Mesenchymal stem cell (in vitro differentiated cells and primary cell): Measurements from ENCODE around the gene RNF166.

Experiments
- DNase-seq: peaks from one replicate; pipeline ENCODE4 v3.0.0-alpha.2; 2013
- H2AFZ ChIP-seq: one replicate; pipeline ENCODE4 v1.6.1; 2013; ENCODE audit warnings: low read depth, mild to moderate bottlenecking, control low read depth, inconsistent platforms, low read length, moderate library complexity
- H2AK5ac ChIP-seq: 2 replicates; pipeline ENCODE4 v1.6.1; 2013; ENCODE audit warnings: low read length, moderate library complexity, mild to moderate bottlenecking, inconsistent platforms; ENCODE audit not compliant: severe bottlenecking
- H2BK120ac ChIP-seq: one replicate; pipeline ENCODE4 v1.6.1; 2013; ENCODE audit warnings: low read depth, mild to moderate bottlenecking, inconsistent platforms, low read length, moderate library complexity
- H2BK12ac ChIP-seq, 2 experiments: one replicate each; pipeline ENCODE4 v1.6.1; 2013; ENCODE audit warnings: inconsistent platforms in 2 of 2, low read length in 2 of 2, mild to moderate bottlenecking in 2 of 2, moderate library complexity in 2 of 2, control low read depth in 1 of 2
- H2BK15ac ChIP-seq: one replicate; pipeline ENCODE4 v1.6.1; 2013; ENCODE audit warnings: mild to moderate bottlenecking, low read depth, inconsistent platforms; ENCODE audit not compliant: poor library complexity, severe bottlenecking
- H2BK5ac ChIP-seq: 2 replicates; pipeline ENCODE4 v1.6.1; 2013; ENCODE audit warnings: low read depth, mild to moderate bottlenecking, low read length, control low read depth, inconsistent platforms; ENCODE audit not compliant: poor library complexity, severe bottlenecking
- H3K14ac ChIP-seq, 2 experiments: one replicate each; pipeline ENCODE4 v1.6.1; 2013; ENCODE audit warnings: inconsistent platforms in 2 of 2, low read length in 2 of 2, control low read depth in 1 of 2, mild to moderate bottlenecking in 1 of 2, moderate library complexity in 1 of 2
- H3K18ac ChIP-seq, 2 experiments: one replicate each; pipeline ENCODE4 v1.6.1; 2013; ENCODE audit warnings: inconsistent platforms in 2 of 2, low read length in 2 of 2, control low read depth in 1 of 2, low read depth in 1 of 2, mild to moderate bottlenecking in 1 of 2
- H3K23ac ChIP-seq, 2 experiments: one replicate each; pipeline ENCODE4 v1.6.1; 2013; ENCODE audit warnings: inconsistent platforms in 2 of 2, low read length in 2 of 2, mild to moderate bottlenecking in 2 of 2, moderate library complexity in 2 of 2, control low read depth in 1 of 2
- H3K27ac ChIP-seq: 2 replicates; pipeline ENCODE4 v1.5.1; 2013; ENCODE audit warnings: mild to moderate bottlenecking, moderate library complexity, low read length, control low read depth, inconsistent platforms; ENCODE audit not compliant: poor library complexity, severe bottlenecking
- H3K27me3 ChIP-seq, 2 experiments: 2 replicates each; pipeline versions ENCODE4 v1.6.1 to v1.7.0; 2013; ENCODE audit warnings: low read length in 2 of 2, mild to moderate bottlenecking in 2 of 2, moderate library complexity in 2 of 2, control low read depth in 1 of 2, inconsistent platforms in 1 of 2; ENCODE audit not compliant: control insufficient read depth in 1 of 2, insufficient read depth in 1 of 2
- H3K36me3 ChIP-seq, 2 experiments: 2 replicates each; pipeline versions ENCODE4 v1.6.1 to v1.7.0; 2013; ENCODE audit warnings: low read length in 2 of 2, control low read depth in 1 of 2, inconsistent platforms in 1 of 2, low read depth in 1 of 2, mild to moderate bottlenecking in 1 of 2; ENCODE audit not compliant: insufficient read depth in 2 of 2, control insufficient read depth in 1 of 2
- H3K4ac ChIP-seq, 2 experiments: one replicate each; pipeline ENCODE4 v1.6.1; 2013; ENCODE audit warnings: inconsistent platforms in 2 of 2, low read length in 2 of 2, mild to moderate bottlenecking in 2 of 2, moderate library complexity in 2 of 2, control low read depth in 1 of 2, low read depth in 1 of 2
- H3K4me1 ChIP-seq: 2 replicates; pipeline ENCODE4 v1.6.1; 2013; ENCODE audit warnings: low read depth, low read length, control low read depth; ENCODE audit not compliant: control insufficient read depth, insufficient read depth
- H3K4me2 ChIP-seq: 2 replicates; pipeline ENCODE4 v1.6.1; 2013; ENCODE audit warnings: low read length, mild to moderate bottlenecking, inconsistent platforms; ENCODE audit not compliant: poor library complexity, severe bottlenecking
- H3K4me3 ChIP-seq, 2 experiments: 2 replicates each; pipeline versions ENCODE4 v1.5.1 to v1.7.0; 2013; ENCODE audit warnings: low read length in 2 of 2, mild to moderate bottlenecking in 2 of 2, control low read depth in 1 of 2, low read depth in 1 of 2; ENCODE audit not compliant: insufficient read depth in 1 of 2
- H3K79me1 ChIP-seq: replicated peaks from 2 replicates; pipeline ENCODE4 v1.6.1; 2013; ENCODE audit warnings: mild to moderate bottlenecking, control low read depth, low read length, inconsistent platforms; ENCODE audit not compliant: poor library complexity, severe bottlenecking
- H3K9ac ChIP-seq: 2 replicates; pipeline ENCODE4 v1.7.0; 2013; ENCODE audit warnings: mild to moderate bottlenecking, low read length, moderate library complexity
- H3K9me3 ChIP-seq: 2 replicates; pipeline ENCODE4 v1.7.0; 2013; ENCODE audit warnings: mild to moderate bottlenecking, low read length; ENCODE audit not compliant: control insufficient read depth
- H4K8ac ChIP-seq: one replicate; pipeline ENCODE4 v1.6.1; 2013; ENCODE audit warnings: inconsistent platforms, mild to moderate bottlenecking, low read length, moderate library complexity
- H4K91ac ChIP-seq: one replicate; pipeline ENCODE4 v1.6.1; 2013; ENCODE audit warnings: mild to moderate bottlenecking, low read length, inconsistent platforms
- WGBS: methylation state at CpG from one replicate; pipeline ENCODE4 v1.1.7; 2013; ENCODE audit warnings: mixed read lengths; 5-methylcytosine and 5-hydroxymethylcytosine counted together

RNF166 gene

GRCh38 chr16:88653596-88654362 is 52.4 kb downstream of the RNF166 start:
- no peak overlapping the region for H2BK120ac ChIP-seq
- H3K9ac ChIP-seq: no peak overlapping the region
- no peak overlapping the region for H2BK5ac ChIP-seq
- no peaks in the 10 kb centered on the region for H3K27me3 ChIP-seq
- no peak overlapping the region for H3K23ac ChIP-seq
- no peak overlapping the region for H3K14ac ChIP-seq
- DNase-seq: no peak
- no peak overlapping the region for H2BK15ac ChIP-seq
- 92% methylated on average over 32 of the region's 32 CpGs for whole genome bisulfite sequencing
- H3K4ac ChIP-seq: no peak overlapping the region
- H2BK12ac ChIP-seq: no peak overlapping the region
- H3K4me3 ChIP-seq: no peak overlapping the region
- no peak overlapping the region for H3K4me2 ChIP-seq
- H4K91ac ChIP-seq: no peak overlapping the region
- no peak overlapping the region for H3K27ac ChIP-seq
- H2AFZ ChIP-seq: no peak overlapping the region
- H2AK5ac ChIP-seq: no peak overlapping the region
- peaks cover 46% of the 10 kb centered on the region for H3K4me1 ChIP-seq
- peaks cover 12% of the 10 kb centered on the region for H3K79me1 ChIP-seq
- no peak overlapping the region for H3K18ac ChIP-seq
- H4K8ac ChIP-seq: no peak overlapping the region
- H3K36me3 ChIP-seq: peaks cover 50 to 68% of the 10 kb centered on the region in 2 experiments
- H3K9me3 ChIP-seq: no peaks in the 10 kb centered on the region

DNA sequence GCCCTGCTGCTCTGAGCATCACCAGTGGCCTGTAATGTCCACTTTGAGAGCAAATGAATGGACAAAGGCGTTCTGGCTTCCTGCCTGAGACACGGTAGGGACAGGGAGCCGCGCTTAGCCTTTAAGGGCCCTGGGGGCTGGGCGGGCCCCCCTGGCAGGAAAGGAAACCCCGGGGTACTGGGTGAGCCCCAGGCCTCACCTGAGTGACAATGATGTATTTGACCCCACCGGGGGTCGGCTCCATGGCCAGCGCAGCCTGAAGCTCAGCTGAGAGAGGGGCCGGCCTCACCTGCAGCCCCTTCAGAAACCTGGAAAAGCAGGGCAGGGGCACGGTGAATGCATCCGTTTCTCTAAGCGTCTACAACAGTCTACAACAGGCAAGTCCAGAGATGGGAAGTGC is 53.1 kb downstream of the RNF166 start:
- no peaks in the 10 kb centered on the region for H3K27me3 ChIP-seq
- H3K18ac ChIP-seq: no peak overlapping the region
- no peak overlapping the region for H2AK5ac ChIP-seq
- 92% methylated on average over 13 of the region's 13 CpGs for WGBS
- H3K23ac ChIP-seq: no peak overlapping the region
- no peak overlapping the region for H3K9ac ChIP-seq
- H3K4me1 ChIP-seq: peaks cover 50% of the 10 kb centered on the region
- H3K14ac ChIP-seq: no peak overlapping the region
- H2AFZ ChIP-seq: no peak overlapping the region
- H2BK120ac ChIP-seq: no peak overlapping the region
- peaks cover 46 to 63% of the 10 kb centered on the region in 2 experiments for H3K36me3 ChIP-seq
- no peak overlapping the region for H3K27ac ChIP-seq
- H2BK15ac ChIP-seq: no peak overlapping the region
- H4K8ac ChIP-seq: no peak overlapping the region
- no peak overlapping the region for H3K4ac ChIP-seq
- H2BK12ac ChIP-seq: no peak overlapping the region
- H2BK5ac ChIP-seq: no peak overlapping the region
- no peaks in the 10 kb centered on the region for H3K9me3 ChIP-seq
- no peak overlapping the region for H3K4me2 ChIP-seq
- H3K4me3 ChIP-seq: no peak overlapping the region
- H3K79me1 ChIP-seq: peaks cover 13% of the 10 kb centered on the region
- no peak for DNase-seq
- no peak overlapping the region for H4K91ac ChIP-seq

DNA sequence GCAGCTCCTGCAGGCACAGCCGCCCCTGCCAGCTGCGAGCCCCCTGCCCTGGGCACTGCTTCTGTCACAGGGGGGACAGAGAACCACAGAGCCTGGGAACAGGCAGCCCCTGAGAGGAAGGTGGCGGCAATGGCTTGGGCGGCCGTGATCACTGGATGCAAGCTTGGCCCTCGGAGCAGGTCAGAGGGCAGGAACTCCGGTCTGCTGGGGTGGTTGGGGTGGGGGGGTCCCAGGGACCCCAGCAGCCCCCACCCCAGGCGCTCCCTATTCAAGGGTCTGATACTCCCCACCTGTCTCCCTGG is 53.5 kb downstream of the RNF166 start:
- Histone ChIP-seq H2BK15ac (no peak overlapping the region), H4K91ac (peak overlapping the region; percentile 35), H3K14ac (no peak overlapping the region), H4K8ac (no peak overlapping the region), H2AFZ (no peak overlapping the region), H3K4me2 (no peak overlapping the region), H2BK5ac (no peak overlapping the region), H3K4me3 (no peak overlapping the region), H3K4ac (no peak overlapping the region), H2BK12ac (peak overlapping the region in 1 of 2 experiments; percentile 31), H3K27me3 (no peaks in the 10 kb centered on the region), H3K18ac (no peak overlapping the region), H3K27ac (no peak overlapping the region), H3K9ac (no peak overlapping the region), H3K9me3 (no peaks in the 10 kb centered on the region), H2BK120ac (peak overlapping the region; percentile 0), H3K4me1 (peaks cover 54% of the 10 kb centered on the region), H3K36me3 (peaks cover 42 to 63% of the 10 kb centered on the region in 2 experiments), H3K79me1 (peaks cover 14% of the 10 kb centered on the region), H2AK5ac (no peak overlapping the region), H3K23ac (no peak overlapping the region)
- no peak for DNase-seq
- WGBS: 99% methylated on average over 8 of the region's 8 CpGs

DNA sequence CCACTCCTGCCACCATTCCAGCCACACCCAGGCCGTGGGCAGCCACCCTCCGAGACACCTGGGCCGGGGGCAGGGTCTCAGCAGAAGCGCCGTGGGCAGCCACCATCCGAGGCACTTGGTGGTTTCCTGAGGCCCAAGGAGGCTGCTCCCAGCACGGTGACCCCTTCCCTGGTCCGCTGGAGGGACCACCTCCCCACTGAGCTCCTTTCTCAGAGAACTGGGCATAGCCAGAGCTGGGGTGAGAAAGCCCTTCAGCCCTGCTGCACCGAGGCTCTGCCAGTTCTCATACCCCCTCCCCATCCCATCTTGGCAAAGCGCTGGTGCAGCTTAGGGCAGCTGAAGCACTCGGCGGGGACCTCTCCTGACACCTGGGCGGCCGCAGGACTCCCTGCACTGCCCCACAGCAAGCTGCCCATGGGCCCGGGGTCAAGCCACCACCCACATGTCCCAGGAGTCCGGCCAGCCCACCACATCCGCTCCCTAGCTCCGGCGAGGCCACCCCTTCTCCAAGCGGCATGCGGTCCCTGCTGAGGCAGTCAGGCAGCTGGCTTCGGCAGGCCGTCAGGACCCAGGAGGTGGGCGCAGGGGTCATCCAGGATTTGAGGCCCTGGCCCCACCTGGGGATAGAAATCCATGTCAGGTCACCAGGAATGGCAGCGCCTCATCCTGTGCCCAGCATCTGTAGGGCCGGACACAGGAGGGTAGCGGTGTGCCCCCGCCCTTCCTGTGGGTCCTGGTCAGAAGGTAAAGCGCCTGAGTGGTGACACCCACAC is 54.0 kb downstream of the RNF166 start:
- no peaks in the 10 kb centered on the region for H3K27me3 ChIP-seq
- H3K9me3 ChIP-seq: no peaks in the 10 kb centered on the region
- peaks cover 37 to 63% of the 10 kb centered on the region in 2 experiments for H3K36me3 ChIP-seq
- H3K4me1 ChIP-seq: peaks cover 57% of the 10 kb centered on the region
- H3K27ac ChIP-seq: no peak overlapping the region
- H2AFZ ChIP-seq: no peak overlapping the region
- H3K14ac ChIP-seq: no peak overlapping the region
- DNase-seq: no peak
- no peak overlapping the region for H3K4me2 ChIP-seq
- no peak overlapping the region for H3K23ac ChIP-seq
- peak overlapping the region; percentile 87 for H2BK120ac ChIP-seq
- H3K9ac ChIP-seq: no peak overlapping the region
- peak overlapping the region; percentile 26 for H2BK15ac ChIP-seq
- H2BK12ac ChIP-seq: peak overlapping the region in 1 of 2 experiments; percentile 31
- no peak overlapping the region for H2AK5ac ChIP-seq
- peaks cover 14% of the 10 kb centered on the region for H3K79me1 ChIP-seq
- peak overlapping the region; percentile 70 for H4K91ac ChIP-seq
- peak overlapping the region; percentile 66 for H4K8ac ChIP-seq
- no peak overlapping the region for H3K4me3 ChIP-seq
- H2BK5ac ChIP-seq: no peak overlapping the region
- WGBS: 88% methylated on average over 29 of the region's 29 CpGs
- peak overlapping the region in 1 of 2 experiments; percentile 52 for H3K18ac ChIP-seq
- H3K4ac ChIP-seq: no peak overlapping the region
